Skin of body (tissue), 2 donors: Measurements from ENCODE around the gene ME1. TPM values are rescaled to one million over a fixed set of nuclear protein-coding genes. Genes with fewer than 3 reads are reported as not detected.
"Not testable (repeated sequence)": the region's sequence is repeated elsewhere in the genome, so short reads cannot be mapped to it uniquely, and the experiment has no call there.

Experiments
- DNase-seq: peaks from one replicate; lab custom pipeline; 2025; lab: John Stamatoyannopoulos, UW
- total RNA-seq: library from RNA; depleted of rRNA; stranded (reverse); fragments of >200 nt; gene quantifications from one replicate; pipeline ENCODE4 v1.2.3, GENCODE V29; 2014

ME1 gene
- total RNA-seq, 1 donor from 2014 or later, result 11.4 TPM

DNA sequence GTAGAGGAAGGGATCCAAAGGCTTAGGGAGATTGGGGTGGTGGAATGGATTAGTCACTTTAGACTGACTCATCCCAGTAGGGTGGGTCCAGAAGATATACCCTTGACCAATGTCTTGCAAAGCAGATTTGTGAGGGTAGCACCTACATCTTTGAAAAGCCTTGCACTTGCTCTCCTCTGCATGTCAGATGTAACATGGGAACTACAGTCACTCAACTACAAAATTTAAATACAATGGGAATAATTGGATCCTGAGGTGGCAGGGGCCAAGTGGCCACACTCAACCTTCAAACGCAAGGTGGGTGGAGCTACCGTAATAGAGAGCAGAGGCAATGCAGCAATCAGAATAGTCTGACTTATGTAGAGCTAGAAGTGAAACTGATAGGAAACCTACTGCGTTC lies 71.2 kb downstream of the ME1 start:
- DNase-seq, result no peak

DNA sequence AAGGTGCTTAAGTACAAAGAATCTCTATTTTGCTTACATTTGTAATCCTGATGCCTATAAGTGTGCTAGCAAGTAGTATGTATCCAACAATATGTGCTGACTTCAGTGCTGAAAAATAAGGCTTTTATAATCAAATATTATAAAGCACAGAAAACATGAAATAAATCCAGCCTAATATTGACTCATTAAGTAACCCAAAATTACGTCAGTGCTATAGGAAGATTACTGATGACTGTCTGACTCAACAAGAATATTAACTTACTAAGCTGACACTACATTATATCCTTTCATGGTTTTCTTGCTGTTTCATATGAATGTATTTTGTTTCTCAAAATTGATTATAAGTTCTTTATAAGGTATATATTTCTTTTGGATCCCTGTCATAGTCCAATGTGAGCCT lies 76.1 kb downstream of the ME1 start:
- DNase-seq, result no peak

DNA sequence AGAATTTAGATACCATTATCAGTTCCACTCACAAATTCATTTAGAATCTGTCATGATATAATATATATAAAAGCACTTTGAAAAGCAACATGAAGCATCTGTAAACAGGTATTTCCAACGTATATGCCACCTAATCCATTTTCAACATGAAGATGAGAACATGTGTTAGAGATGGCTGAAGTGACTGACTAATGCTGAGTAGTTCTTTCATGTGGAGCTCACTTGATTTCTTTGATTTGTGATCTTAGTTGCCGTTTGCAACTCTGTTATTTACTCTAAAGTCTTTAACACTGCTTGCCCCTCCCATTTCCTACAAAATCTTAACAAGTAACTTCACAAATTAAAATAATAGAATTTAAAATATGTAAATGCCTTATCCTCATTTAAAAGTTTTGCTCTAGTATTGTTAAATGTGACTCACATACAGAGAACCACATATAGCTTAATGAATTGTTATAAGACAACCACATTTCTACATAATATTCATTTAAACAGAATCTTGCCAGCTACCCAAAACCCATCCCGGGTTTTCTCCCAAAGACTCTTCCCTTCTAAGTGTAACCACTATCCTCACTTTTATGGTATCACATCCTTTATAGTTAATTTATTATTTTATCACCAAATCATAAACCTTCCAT lies 78.3 kb downstream of the ME1 start:
- no peak for DNase-seq

DNA sequence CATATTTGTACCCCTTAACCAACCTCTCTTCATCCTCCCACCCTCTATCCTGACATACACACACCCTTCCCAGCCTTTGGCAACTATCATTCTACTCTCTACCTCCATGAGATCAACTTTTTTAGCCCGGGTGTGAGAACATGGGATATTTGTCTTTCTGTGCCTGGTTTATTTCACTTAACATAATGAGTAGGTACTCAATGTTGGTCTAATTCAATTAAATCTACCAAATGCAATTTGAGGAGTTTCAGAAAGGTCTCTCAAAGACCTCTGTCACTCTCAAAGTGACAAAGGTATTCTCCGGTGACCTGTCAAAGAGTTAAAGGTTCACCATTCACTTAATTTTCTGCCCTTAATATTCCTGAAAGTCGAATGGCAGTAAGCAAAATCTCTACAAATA lies 87.7 kb downstream of the ME1 start:
- DNase-seq, result no peak

DNA sequence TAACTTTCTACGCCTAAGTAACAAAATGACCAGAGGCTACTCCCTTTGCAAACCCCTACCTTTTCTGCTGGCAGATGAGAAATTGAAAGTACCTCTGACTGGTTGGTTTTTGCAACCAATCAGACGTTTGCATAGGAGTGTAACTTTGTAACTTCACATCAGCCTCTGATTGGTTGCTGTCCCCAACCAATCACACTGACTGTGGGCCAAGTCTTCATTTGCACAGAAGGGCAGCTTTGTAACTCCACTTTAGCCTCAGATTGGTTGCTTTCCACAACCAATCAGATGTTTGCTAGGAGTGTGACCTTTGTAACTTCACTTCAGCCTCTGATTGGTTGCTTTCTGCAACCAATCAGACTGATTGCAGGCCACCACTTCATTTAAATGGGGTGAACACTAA lies 89.1 kb downstream of the ME1 start:
- no peak for DNase-seq

DNA sequence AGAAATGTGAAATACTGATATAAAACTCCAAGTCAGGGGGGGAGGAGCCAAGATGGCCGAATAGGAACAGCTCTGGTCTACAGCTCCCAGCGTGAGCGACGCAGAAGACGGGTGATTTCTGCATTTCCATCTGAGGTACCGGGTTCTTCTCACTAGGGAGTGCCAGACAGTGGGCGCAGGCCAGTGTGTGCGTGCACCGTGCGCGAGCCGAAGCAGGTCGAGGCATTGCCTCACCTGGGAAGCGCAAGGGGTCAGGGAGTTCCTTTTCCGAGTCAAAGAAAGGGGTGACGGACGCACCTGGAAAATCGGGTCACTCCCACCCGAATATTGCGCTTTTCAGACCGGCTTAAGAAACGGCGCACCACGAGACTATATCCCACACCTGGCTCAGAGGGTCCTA lies 96.9 kb downstream of the ME1 start:
- not testable (repeated sequence) for DNase-seq

DNA sequence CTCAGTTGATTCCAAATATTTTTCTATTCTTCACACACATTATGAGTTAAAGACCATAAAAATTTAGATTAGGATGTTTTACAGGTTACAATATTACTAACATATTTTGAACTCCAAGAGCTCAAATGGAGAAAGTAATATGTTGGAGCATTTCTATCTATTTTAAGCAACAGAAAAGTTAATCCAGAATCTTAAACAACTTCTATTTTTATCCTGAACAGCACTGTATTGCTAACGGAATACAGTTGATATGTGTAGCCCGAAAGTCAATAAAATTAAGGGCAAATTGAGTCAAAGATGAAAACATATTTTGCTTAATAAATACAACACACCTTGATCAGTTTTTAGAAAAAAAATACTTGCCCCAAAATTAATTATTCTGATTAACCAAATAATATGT lies 97.4 kb downstream of the ME1 start:
- no peak for DNase-seq

DNA sequence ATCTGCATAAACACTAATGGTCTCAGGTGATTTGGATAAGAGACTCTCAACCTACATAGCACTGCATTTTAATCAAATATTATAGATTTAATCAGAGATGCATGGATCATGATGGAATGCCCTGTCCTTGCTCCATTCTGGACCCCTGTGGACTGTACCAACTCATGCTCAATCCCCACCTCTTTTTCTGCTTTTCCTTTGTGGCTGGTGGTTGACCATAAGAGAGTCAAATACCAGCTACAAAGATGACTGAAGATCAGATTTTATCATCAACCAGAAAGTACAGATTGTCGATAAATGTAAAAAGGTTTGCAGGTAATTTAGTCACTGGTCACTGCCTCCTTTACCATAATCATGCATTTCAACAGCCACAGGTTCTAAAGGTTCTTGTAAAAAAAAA lies 116.2 kb downstream of the ME1 start:
- DNase-seq, result no peak

DNA sequence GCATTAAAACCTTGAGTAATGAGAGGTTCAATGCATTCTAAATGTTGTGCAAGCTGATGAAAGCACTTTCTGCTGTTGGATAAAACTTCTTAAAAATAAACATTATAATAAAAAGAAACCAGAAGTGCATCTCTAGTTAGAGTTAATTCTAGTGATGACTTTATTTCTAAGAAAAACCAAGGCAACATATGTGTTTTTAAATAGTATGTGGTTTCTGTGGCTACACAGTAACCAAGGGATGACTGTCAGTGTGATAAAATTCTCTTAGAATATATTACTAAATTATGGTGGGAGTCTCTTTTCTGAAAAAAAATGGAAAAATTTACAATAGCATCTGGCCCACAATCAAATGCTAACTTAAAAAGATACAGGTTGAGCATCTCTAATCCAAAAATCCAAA lies 117.0 kb downstream of the ME1 start:
- DNase-seq, result no peak

DNA sequence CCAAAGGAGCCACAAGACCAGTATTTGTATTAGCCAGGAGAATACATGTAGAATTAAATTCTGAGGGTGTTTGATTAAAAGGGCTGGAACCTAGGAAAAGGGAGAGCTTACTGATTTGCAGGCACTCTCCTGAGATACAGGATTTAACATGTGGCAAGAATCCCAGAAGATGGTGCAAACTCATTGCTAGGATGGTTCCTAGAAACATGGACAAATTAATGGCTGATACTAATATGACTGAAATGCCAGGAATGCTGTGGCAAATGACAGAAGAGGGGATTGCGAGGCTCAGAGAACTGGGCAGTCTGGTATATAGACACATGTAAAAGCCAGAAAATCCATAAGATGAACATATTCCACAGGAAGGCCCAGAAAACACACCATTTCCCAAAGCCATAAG lies 119.6 kb downstream of the ME1 start:
- no peak for DNase-seq

DNA sequence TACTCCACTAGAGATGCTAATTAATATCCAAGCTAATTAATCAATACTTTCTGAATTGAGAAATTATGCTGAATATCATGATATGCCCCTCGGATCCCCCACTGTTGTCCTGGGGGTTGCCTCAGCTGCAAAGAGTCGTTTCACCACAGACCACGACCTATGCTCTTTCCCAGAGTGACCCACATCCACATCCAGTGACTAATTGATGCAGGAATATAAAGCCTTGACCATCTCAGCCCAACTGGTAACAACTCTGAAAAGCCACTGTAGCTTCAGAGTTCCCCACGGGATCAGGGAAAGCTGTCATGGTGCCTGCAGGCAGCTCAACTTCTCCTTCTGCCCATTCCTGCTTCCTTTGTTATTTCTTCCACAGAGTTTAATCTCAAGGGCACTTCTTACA lies 120.8 kb downstream of the ME1 start:
- DNase-seq, result no peak

DNA sequence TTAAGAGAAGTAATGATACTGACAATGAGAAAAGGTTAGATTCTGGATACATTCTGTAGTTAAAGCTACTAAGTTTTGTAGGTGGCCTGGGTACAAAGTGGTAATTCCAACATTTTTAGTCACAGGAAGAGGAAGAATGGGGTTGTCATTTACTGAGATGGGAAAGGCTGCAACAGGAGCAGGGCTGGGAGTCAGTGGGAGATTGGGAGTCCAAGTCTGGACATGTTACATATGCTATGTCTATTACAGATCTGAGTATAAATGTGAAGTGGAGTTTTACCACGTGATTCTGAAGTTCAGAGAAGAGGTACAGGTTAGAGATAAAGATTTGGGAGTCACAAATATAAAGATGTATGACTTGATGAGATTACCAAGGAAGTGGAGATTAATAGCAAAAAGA lies 121.5 kb downstream of the ME1 start:
- DNase-seq, result no peak

DNA sequence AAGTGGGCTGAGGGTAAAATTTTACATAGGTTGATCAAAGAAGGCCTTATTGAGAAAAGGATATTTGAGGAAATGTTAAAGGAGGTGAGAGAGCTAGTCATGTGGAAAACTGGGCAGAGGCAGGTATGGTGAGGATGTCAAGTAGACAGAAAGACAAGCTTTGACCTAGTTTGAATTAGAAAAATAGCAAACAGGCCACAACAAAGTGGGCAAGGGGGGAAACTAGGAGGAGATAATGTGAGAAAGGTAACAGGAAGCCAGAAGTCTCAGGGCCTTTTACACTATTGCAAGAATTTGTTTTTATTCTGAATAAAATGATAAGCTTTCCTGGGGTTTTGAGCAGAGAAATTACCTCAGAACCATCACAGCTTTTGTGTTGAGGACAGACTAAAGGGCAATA lies 122.0 kb downstream of the ME1 start:
- DNase-seq, result no peak

DNA sequence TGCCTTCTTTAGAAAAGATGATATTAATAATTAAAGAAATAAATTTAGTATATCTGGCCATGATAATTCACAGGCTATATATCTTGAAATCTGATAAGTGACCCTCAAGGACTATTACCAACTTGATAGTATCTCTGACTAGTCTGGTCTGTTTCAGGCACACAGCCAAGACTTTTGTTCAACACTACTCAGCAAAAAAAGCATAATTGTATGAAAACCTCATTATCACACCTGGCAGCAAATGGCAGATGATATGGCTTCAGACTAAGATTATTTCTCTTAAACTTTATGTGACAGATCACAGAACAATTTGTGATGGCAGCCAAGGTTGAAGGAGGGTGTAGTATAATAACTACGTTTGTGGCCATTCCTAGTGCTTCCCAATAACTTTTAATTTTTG lies 123.0 kb downstream of the ME1 start:
- no peak for DNase-seq

DNA sequence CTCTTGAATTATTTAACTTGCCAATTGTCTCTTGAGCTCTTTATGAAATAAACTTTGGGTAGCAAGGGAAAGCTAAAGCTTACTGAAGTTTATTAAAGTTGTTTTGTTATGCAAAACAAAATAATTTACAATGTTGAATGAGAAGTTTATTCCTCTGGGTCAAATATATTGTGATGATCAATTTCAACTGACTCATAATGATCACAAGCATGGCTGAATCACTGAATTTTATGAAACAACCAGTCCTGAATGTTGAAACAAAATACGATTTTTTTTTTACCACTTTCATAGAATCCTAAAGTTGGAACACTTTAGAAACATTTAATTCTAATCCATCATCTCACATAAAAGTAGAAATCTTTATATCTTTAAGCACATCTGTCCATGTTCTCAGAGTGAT lies 127.4 kb downstream of the ME1 start:
- DNase-seq, result no peak

DNA sequence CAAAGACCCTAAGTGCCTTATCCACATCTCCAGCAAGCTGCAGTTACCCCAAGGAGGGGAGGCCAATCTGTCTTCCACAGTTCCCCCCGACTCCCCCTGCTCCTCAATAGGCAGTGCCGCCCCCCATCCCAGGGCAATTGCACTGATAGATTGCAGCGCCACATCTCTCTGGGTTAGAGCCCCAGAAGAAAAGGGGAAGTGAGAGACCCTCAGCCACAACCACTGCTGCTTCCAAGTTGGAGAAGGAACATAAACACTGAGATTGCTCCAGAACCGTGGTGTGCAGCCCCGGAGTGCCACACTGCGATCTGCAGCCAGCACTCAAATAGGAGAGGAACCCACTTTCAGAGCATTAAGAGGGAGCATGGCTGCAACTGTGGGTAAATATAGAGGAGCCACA lies 136.2 kb downstream of the ME1 start:
- no peak for DNase-seq

DNA sequence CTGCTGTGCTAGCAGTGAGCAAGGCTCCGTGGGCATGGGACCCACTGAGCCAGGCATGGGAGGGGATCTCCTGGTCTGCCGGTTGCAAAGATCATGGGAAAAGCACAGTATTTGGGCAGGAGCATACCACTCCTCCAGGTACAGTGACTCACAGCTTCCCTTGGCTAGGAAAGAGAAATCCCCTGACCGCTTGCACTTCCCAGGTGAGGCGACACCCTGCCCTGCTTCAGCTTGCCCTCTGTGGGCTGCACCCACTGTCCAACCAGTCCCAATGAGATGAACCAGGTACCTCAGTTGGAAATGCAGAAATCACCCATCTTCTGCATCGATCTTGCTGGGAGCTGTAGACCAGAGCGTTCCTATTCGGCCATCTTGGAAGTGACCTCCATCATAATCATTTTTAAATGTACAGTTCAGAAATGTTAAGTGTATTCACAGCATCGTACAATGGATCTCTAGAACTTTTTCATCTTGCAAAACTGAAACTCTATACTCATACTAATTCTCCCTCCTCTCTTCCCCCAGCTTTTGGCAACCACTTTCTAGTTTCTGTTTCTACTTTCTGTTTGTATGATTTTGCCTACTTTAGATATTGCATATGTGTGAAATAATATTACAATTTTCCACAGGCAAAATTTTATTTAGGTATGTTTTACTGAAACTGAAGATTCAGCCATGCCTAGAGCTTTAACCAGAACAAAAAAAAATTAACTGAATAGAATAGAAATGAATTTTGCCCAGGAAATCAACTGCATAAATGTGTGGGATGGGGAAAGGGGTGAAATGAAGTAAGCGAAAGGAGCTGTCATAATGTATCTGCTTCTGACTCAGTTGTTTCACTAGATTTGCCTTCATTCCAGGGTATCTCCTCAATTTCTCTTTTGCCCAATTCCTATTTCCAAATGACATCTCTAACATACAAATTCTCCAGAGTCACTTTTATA lies 137.7 kb downstream of the ME1 start:
- no peak for DNase-seq

DNA sequence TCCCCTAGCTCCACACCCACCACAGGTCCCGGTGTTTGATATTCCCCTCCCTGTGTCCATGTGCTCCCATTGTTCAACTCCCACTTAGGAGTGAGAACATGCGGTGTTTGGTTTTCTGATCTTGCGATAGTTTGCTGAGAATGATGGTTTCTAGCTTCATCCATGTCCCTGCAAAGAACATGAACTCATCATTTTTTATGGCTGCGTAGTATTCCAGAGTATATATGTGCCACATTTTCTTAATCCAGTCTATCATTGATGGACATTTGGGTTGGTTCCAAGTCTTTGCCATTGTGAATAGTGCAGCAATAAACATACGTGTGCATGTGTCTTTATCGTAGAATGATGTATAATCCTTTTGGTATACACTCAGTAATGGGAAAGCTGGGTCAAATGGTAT lies 143.6 kb downstream of the ME1 start:
- not testable (repeated sequence) for DNase-seq

DNA sequence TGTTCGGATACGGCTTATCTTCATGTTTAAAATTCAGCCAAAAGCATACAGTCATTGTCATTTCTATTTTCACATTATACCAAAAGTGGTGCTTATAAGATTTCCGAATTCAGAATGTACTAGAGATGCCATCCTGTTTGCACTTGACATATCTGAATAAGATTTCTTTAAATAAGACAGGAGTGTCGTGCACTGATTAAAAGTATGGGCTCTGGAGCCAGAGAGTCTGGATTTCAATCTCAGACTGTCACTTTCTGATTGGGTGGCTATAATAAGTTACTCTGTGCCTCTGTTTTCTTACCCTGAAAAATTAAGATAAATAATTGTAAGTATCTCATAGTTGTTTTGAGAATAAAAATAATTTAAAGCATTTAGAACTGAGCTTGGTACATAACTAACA lies 144.9 kb downstream of the ME1 start:
- no peak for DNase-seq

DNA sequence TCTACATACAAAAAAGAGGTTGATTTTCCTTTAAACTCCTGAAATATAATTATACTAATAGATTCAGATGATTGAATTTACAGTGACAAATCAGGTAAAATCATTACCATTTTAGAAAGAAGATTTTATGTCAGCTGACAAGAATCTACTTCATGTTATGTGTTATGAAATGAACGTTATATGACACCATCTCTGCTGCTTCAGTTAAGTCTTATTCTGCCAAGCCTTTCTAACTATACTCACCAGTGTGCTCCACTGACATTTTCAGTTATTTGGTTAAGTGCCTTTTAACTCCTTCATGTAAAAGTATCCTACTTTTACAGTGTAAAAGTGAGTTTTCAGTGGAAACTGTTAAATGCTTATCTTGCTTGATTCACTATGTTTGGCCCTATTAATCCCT lies 157.3 kb downstream of the ME1 start:
- no peak for DNase-seq

DNA sequence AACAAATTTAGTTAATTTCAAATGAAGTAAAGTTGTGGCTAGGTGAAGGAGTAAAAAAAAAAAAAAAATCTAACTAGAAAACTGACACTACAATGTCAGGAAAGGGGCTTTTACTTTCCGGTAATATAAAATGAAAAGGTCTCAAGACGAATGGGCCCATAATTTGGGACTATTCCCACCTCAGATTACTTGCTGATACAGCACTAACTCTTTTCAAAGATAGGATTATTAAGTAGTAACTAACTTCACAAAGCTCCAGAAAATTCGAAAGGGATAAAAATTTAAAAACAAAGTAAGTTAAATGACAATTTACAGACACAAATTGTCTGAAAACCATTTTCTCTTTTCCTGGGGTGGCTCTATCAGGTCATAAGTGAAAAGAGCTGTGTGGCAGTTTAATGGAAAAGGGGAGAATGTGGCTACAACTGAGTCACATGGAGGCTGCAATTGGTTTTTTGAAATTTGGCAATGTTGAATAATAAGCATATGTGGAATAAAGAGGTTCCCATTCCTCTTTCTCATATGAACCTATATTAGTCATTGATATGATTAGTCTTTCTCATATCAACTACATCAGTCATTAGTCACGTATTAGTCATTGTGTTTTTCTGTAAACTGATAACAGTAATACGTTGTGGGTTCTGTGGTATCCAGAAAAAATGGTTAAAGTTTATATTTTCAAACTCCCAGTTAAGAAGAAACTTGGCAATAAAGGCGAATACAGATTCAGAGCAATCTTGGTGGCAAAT lies 159.7 kb downstream of the ME1 start:
- no peak for DNase-seq

DNA sequence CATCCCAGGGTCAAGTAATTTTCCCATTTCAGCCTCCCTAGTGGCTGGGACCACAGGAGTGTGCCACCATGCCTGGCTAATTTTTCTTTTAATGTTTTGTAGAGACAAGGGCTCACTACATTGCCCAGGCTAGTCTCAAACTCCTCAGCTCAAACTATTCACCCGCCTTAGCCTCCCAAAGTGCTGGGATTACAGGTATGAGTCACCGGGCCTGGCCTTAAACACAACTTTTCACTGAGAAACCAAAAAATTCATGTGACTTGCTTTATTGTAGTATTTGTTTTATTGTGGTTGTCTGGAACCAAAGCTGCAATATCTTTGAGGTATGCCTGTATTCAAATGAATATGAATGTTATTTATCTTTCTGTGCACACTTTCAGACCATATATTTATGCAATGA lies 165.5 kb downstream of the ME1 start:
- DNase-seq, result no peak
